Esophagus mucosa (tissue), 1 donor: ENCODE measurements around the gene SMIM13. TPM values are rescaled to one million over a fixed set of nuclear protein-coding genes. Genes with fewer than 3 reads are reported as not detected.

Experiments
- ATAC-seq: fragments of 200-7000 bp; cut with Tn5 transposase; one replicate; pipeline ENCODE4 v1.9.1; 2020
- total RNA-seq: library from RNA; stranded (reverse); gene quantifications from one replicate; pipeline ENCODE4 v1.2.4, GENCODE V29; 2023
- donor health status: DM: yes; HTN: yes; CAD: no.

SMIM13 gene
- total RNA-seq, 1 donor from 2014 or later: 5.5 TPM

DNA sequence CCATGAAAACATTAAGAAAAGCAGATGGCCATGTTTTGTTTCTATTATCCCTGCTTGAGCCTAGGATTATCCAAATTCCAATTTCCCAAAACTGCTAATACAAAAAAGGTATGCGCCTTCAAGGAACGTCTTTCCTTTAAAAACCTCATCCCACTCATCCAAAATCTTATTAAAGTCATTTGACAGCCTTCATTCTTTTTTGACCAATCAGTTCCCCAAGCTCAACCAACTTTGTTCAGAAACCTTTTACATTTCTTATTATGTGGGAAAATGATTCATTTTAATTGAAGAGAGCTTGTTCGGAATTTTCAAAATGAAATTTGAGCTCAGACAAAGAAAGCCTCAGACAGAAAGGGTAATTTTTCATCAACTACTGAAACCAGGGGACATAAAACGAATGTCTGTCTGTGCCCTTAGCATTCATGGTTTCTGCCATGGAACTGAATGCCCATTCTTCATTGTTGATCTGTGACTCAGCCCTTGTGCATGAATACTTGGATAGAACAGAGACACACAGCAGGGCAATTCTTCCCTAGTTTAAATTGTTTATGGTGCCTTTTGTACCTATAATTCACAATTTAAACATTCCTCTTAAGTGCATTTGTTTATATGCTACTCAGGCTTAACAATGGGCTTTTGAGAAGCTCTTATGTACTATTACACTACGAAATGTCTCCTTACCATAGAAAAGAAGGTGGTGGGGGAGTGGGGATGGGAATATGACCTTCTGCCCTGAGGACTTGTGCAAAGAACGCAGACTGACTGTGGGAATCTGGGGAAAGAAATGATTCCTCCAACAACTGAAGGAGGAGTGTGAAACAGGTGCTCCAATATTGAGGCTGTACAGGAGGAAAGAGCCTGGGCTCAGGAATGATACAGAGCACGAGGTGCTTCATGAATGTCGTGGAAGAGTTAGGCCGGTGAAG, 67.7 kb downstream of the SMIM13 start:
- no peak for ATAC-seq

DNA sequence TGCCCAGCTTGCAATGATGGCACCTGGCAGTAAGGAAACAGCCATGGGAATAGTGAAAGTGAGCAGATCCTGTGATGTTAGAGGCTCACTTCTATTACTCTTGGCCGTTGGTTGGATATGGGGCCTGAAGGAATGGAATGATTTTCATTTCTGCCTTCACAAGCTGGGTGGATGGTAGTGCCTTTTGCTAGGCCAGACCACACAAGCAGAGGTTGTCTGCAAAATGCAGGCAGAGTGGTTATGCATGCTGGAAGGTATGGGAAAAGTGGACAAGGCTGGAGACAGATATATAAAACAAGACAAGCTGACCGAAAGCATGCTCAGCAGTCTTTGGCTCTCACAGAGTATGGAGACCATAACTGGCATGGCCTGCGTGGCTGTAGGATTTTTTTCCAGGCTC, 68.6 kb downstream of the SMIM13 start:
- no peak for ATAC-seq

DNA sequence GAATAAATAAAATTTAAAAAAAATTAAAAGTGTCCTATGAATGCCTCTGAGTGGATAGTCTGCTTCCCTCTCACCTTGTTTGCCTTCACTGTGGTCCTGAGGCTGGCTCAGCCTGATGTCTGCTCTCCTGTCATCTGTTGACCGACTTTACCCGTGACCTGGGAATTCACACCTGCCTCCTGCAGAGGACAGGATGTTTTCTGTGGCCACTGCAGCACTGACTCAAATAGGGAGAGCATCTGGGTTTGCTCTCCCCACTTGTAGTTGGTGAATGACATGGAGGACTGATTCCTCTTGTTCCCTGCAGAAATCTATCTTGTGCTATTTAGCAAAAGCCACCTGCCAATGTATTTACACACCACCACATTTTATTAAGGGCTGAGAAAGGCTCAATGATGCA, 70.3 kb downstream of the SMIM13 start:
- ATAC-seq: no peak

DNA sequence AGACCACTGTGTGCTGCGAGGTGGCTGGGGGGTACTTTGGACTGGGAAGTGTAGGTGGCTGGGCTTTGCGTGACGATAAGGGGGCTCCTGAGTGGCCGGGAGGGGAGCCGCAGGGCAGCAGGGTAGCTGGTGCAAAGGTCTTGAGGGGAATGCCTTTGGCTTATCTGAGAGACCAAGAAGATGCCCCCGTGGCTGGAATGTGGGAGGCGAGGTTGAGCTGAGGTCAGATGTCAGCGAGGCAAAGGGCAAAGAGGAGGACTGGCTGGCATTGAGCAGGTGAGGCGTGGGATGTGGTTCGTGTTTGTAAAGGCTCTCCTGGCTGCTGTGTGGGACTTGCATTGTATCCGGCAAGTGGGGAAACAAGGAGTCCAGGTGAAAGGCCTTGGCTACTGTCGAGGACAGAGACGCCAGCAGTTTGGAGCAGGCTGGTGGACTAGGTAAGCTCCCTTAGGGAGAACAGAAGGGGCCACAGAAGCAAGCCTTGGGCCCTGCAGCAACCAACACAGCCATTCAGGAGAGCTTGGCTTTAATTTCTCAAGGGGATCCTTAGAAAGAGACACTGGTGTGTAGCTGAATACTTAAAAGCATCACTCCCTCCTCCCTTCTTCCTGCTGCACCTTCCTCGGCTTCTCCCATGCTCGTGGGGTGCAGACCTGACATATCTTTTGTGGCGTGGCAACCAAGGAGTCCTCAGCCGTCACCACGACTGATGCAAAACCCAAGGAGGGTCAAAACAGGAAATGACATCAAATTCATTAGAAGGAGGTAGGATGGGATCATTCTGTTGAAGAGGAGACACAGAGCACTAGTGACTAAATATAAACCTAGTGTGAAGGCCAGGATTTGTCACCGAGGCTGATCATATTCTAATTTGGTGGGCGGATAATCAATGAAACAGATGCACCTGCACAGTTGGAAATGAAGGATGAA, 71.3 kb downstream of the SMIM13 start:
- no peak for ATAC-seq

DNA sequence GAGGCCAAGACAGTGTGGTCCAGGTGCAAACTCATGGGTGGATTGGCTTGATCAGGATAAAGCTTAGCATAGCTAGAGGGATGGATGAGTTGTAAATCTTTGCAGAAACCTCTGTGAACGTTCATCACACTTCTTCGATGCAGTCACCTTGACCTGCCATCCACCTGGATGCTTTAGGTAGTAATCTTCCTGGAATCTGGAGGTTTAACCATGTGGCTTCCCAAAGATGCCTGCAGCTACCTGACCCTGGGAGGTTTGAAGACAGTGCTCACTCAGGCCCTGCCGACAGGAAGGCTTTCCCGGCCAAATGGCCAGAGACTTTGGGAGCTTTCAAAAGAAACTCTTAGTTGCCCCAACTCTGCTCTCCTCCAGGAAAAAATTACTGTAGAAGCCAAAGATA, 73.3 kb downstream of the SMIM13 start:
- no peak for ATAC-seq

DNA sequence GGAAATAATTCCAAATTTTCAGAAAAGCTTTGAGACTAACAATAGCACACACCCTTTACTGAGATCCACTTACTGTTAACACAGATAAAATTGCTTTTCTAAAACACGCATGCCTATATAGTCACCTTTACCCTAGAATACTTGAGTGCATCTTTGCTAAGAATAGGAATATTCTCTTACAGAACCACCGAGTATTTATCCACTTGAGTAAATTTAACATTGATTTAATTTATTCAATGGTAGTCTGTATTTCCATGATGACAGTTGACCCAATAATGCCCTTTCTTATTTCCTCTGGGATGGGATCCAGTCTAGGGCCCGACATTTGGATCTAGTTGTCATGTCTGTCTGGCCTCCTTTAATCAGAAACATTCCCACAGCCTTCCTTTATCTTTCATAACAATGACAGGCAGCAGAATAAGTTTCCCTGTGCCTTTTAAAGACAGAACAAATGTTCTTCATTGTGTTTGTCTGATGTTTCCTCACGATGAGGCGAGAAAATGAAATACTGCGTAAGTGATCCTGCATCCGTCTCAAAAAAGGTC, 74.5 kb downstream of the SMIM13 start:
- no peak for ATAC-seq

DNA sequence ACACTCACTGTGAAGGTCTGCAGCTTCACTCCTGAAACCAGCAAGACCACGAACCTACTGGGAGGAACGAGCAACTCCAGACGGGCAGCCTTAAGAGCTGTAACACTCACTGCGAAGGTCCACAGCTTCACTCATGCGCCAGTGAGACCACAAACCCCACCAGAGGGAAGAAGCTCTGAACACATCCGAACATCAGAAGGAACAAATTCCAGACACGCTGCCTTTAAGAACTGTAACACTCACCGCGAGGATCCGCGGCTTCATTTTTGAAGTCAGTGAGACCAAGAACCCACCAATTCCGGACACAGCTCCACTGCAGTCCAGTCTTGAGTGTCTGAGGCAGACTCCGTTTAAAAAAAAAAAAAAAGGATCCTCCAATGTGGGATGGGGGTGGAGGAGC, 78.3 kb downstream of the SMIM13 start:
- ATAC-seq: no peak

DNA sequence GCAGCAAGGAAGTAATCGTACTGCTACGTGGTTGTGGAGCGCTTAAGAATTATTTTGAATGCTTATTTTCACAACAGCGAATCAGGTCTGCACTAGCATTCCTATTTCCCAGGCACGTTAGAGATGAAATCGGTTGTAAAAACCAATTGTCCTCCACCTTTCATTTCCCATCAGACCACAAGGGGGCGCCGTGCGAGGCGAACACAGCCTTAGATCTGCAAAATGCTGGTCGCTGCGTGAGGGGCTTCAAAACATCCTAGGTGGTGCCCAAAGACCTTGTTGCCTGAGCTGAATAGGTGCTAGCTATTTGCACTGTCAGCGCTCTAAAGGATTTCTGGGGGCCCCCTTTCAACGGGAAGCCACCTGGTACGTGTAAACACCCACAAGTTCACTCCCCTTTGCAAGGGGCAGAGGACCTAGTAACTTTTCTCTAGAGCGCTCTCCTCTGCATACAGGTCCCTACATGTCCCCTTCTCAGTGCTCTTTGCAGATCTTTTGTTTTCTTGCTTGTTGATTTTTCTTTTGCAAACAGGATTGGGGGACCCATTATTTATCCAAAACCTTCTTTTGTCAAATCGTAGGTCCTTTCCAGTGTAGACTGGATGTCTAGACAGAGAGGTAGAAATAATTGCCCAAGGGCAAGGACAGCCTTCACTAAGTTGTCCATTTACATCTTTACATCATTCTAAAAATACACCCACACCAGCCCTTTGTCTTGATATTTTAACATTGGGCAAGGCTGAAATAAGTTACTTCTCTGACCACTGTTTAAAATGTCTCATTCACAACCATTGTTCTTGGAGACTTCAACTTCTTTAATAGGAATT, 79.1 kb downstream of the SMIM13 start:
- ATAC-seq: peak; percentile 11

DNA sequence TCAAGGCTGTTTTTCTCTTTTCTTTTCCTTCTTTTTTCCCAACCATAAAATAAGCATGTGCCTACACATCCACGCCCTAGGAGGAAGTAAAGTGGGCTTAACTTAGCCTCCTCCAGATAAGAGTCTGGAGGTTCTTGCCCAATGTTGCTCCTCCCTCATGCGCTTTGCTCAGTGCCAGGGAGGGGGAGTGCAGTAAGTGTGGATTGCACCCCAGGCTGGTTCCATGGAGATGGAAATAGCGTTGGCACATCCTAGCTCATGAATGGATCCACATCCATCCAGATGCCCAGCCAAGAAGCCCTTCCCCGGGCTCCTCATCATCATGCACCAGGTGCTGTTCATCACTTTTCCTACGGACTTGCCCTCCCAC, 80.6 kb downstream of the SMIM13 start:
- ATAC-seq: no peak

DNA sequence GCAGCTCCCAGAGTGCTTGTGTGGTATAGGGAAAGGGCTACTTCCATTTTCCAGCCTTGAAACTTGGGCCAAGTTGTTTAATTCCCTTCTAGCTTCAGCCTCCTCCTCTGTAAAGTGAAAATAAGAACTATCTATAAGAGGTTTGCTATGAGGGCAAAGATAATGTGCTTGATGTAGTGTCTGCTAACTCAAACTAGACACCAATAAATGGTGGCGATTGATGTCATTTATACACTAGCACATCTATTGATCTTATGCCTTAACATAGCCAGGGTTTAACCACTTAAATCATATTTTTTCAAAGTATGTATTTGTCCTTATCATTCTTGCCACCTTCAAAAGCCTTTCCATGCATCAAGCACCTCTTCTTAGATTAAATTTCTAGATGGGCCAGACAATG, 83.6 kb downstream of the SMIM13 start:
- no peak for ATAC-seq

DNA sequence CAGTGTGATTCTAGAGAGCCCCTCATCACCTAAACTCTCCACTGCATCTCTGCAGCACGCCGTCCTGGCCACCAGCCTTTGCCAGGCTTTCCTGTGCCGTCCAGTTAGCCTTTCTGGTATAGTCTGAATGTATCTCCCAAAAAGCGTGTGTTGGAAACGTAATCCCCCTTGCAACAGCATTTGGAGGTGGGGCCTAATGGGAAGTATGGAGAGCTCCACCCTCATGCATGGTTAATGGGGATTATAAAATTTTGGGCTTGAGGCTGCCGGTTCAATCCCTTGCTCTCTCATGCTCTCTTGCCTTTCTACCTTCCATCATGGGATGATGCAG, 85.4 kb downstream of the SMIM13 start:
- no peak for ATAC-seq

DNA sequence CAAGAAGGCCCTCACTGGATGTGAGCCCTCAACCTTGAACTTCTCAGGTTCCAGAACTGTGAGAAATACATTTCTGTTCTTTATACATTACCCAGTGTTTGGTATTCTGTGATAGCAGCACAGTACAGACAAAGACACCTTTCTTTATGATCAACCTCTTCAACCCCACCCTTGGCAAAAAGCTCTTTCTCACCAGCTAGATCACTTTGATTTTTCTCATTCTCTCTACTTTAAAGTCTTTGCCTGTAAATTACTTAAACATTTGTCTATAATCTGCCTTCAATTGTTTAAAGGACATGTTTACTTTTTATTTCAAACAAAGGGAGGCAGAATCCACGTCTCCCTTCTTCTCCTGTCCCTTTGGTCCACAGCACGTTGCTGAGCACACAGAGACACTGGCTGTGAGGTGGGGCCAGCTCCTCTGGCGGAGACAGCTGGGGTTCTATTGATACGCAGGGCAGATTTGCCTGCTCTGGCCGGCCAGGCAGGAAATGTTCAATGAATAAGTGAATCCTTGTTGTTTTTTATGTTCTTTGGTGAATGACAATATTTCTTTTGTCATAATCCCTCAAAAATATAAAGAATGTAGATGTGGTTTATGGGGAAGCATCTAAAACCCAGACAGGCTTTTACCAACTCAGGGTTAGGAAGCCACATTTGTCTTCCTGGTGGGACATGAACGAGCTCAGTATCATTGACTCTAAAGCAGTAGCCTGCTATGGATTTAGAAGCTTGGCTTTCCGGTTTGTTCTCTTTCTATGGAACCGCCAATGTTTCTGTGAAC, 86.0 kb downstream of the SMIM13 start:
- no peak for ATAC-seq

DNA sequence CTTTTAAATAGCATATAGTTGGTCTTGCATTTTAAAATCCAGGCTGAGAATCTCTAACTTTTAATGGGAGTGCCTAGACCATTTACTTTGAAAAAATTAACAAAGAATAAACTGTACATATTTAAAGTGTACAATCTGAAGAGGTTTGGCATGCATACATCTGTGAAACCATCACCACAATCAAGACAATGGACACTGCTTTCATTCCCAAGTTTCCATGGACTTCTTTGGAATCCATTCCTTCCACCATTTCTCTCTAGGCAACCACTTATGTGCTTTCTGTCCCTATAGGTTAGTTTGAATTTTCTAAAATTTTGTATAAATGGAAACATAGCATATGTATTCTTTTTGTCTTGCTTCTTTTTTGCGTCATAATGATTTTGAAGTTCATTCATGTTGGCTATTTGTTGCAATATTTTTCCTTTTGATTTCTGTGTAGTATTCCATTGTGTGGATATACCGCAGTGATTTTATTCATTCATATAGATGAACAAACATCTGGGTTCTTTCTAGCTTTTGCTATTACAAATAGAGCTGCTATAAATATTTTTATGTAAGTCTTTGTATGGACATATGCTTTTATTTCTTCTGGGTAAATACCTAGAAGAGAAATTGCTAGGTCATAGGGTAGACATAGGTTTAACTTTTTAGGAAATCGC, 88.0 kb downstream of the SMIM13 start:
- ATAC-seq: no peak

DNA sequence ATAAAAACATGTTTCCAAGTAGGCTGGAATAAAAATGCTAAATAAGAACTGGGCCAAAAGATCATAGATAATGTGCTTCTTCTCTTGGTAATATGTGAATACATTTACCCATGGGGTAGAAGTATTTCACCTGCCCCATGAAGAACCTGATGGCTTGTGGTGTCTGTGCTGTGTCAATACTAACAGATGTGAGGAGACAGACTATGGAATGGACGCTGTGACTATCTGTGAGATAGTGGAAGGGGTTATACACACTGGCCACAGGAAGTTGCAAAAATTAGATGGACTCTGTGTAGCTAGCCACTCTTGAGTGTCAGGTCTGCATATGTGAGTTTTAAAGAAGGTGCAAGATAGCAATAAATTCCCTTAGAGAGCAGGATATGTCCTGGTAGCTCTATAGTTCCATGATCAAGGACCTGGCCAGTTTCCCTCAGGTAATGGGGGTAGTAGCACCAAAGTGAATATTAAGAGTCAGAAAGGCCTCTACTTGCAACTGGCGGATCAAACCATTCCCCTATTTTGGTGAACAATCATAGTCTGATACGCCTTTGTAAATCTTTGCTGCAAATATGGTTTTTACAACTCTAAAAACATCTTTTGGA, 90.2 kb downstream of the SMIM13 start:
- ATAC-seq: no peak

DNA sequence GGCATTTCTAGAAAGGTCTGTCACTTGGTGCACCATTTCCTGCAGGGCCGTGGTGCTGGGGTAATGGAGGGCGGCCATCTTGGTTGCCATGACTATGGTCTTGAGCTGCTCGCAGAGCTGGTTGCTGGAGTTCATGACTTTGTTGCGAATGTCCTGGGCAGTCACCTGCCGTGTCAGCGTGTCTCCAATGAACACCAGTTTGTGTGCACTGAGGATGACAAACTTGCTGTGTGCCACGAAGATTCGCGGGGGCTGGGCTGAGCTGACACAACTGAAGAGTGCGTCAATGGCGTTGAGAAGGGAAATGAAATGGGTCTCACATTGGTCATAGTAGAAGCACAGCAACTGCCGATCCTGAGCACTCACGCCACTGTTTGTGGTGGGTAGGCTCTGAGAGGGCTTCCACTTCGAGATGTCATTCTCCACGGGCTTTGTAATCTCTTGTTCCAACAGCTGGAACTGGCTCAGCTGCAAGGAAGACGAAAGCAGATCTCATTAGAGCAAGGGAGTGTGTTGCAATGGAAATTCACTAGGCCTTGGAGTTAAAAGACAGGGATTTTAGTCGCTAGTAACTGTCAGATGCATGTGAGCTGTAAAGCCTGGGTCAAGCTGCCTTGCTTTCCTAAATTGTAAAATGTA, 91.7 kb downstream of the SMIM13 start:
- ATAC-seq: no peak

DNA sequence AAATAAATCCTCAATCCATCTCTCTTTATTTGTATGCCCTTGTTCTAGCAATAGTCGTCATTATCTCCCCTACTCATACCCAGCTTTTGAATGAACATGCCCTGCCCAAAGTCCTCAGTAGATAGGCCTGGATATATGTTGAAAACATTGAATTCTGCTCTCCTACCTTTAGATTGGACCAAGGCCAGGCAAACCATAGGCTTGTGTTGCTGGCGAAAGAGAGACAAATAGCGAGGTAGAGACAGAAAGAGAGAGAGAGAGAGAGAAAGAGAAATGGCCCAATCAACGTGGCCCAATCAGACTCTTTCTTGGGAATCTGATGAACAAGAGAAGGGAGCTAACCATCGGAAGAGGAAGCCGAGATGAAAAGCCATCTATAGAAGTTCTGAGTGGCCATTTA, 93.7 kb downstream of the SMIM13 start:
- no peak for ATAC-seq
